Neural progenitor cell (in vitro differentiated cells): ENCODE data around the gene PTPRG.

ENCODE experiments used
- CTCF ChIP-seq: fragments of 200-600 bp; sonication (generic); IDR thresholded peaks from 2 replicates; pipeline ENCODE4 v1.5.1; 2017; ENCODE audit warnings: antibody characterized with exemption, mild to moderate bottlenecking
- EZH2 ChIP-seq: fragments of 200-600 bp; sonication (generic); IDR thresholded peaks from 2 replicates; pipeline ENCODE4 v1.6.1; 2017; ENCODE audit warnings: antibody characterized with exemption, mild to moderate bottlenecking, moderate library complexity

GRCh38 chr3:61821823-61822251 is 260.5 kb downstream of the PTPRG start:
- TF ChIP-seq EZH2 = no peak
- TF ChIP-seq CTCF = no peak
